Stimulated activated CD8-positive, alpha-beta memory T cell treated with anti-CD3 and anti-CD28 coated beads, Interleukin-12 subunit alpha, Interleukin-12 subunit beta, amount 100 ng/mL, for 1 hour (primary cell): ENCODE results near the gene CCND2.

Source experiments
- DNase-seq: peaks from one replicate; pipeline ENCODE4 v3.0.0-alpha.2; 2020; ENCODE audit warnings: low read depth

Gene CCND2

GRCh38 chr12:4256043-4256826 is 17.3 kb upstream of the CCND2 start:
- no peak for DNase-seq

- DNase-seq, result no peak
Measured at GRCh38 chr12:4257442-4257841, 16.1 kb upstream of the CCND2 start.

DNA sequence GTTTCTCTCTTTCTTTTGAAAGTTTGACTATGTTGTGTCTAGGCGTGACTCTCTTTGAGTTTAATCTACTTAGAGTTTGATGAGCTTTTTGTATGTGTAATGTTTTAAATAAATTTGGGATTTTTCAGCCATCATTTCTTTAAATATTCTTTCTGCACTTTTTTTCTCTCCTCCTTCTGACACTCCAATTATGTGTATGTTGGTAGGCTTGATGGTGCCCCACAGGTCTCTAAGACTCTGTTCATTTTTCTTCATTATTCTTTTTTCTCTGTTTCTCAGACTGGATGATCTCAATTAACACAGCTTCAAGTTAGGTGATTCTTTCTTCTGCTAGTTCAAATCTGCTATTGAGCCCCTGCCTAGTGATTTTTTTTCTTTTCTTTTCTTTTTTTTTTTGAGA is 14.5 kb upstream of the CCND2 start:
- DNase-seq, result no peak

- no peak for DNase-seq
Measured at GRCh38 chr12:4261655-4262054, 11.9 kb upstream of the CCND2 start.

GRCh38 chr12:4265280-4265679 is 8.3 kb upstream of the CCND2 start:
- no peak for DNase-seq

DNA sequence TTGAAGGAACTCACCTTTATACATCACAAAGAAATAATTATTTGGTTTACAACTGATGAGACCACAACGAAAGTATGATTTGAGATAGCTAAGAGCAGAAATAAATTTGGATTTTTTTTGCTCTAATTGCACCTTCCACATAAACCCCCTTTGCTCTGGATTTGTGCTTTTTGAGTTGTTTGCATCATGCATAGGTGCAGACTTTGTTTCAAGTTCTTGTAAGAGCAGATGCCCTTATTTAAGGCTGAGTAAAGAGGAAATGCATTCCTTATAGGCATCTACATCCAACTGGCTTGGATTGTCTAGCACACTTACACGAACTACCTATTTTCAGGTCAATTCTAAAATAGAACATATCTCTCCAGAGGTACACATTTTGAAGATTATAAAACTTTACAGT is 6.6 kb upstream of the CCND2 start:
- no peak for DNase-seq

GRCh38 chr12:4267704-4268328 is 5.7 kb upstream of the CCND2 start:
- DNase-seq, result no peak

- no peak for DNase-seq
Measured at GRCh38 chr12:4268329-4269181, 5.0 kb upstream of the CCND2 start.

DNA sequence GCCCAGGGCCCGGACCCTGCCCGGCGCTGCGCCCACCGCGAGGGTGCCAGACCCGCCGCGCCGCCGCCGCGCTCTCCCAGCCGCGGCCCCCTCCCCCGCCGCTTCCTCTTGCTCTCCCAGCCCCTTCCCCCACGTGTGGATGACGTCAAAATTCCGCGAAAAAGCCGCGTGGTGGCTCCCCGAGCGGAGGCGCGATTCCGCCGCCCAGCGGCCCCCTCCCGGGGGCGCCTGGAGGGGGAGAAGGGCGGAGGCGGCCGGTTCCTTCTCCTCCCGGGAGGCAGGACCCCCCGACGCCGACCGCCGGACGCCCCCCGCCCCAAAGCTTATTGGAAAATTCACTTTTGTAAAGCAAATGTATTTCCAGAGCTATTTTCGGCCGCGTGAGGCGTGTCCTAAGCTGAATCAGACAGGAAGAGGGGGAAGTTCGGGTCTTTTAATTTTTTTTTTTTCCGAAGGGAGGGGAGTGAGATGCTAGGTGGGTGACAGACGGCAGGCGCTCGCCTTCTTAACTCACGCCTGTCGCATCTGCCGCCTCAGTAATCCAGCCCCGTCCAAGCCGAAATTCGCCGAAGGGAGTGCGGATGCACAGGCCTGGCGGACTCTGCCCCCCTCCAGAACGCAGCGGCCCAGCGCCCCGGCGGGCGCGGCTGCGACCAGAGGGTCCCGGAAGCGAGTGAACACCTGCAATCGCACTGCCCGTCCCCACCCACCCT is 4.1 kb upstream of the CCND2 start:
- DNase-seq, result peak; percentile 87

DNA sequence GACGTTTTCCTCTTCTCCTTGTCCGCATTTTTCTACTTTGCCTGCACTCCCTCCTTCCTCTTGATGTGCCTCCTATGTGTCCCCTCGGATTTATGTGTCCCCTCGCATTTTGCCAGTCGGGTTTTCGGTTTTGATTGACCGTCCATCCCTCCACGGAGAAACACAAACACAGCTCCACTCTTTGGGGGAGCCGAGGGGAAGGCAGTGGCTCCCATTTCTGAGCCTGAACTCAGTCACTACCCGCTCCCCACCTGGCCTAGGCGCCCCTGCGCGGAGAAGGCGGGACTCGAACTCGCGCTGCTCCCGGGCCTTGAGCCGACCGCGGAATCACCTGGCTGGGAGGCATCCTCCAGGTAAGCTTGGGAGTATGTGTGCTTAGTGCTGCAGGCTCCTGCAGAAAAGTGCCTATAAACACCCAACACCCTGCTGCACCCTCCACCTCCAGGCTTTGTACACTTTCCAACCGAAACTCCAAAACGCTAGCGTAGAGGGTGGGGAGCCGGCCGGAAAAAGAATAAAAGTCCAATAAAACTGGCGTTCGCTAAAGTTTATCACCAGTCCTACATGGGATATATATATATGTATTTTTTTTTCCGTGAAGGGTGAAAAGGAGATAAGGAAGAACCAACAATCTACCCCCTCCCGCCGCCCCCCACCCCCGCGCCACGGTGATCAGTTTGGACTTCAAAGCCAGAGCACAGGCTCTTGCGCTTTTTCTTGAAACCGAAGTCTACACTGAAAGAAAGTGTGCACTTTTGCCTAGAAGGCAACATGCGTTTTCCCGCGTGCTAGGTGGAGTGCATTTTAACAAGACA is 3.3 kb upstream of the CCND2 start:
- no peak for DNase-seq

DNA sequence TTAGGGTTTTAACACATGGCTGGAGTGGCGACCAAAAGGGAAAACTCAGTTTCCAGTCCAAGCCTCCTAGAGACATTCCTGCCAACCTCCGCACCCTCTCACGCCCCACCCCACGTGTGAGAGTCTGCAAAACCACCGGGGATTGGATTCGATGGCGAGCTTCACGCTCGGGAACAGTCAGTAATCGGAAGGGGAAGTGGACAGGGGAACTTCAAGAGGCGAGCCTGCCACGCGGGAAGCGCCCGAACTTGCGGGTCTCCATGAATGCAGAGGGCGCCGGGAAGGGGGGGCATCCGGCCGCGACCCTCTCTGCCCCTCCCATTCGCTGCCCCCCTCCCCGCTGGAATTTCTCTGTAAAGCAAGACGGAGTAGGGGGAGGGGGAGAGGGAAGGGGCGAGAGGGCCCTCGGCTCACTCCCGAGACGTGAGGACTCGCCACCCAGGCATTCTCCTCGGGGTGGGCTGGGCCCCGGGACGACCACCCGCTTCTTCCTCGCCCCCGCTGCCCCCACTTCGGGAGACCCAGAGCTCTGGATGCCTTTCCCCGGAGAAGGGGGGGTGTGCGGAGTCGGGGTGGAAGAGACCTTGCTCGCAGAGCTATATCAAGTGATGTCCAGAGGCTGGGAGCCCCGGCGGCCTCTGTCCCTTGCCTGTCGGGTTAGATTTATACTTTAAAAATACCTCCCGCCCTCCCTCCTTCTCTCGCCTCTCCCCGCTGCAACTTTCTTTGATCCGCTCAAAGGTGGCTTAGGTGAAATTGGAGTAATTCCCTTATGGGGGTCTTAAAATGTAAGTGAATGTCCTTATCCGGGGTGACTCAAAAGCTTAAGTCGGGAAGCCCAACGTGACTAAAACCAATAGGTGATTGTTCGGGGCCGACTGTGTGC is 2.5 kb upstream of the CCND2 start:
- DNase-seq, result no peak

GRCh38 chr12:4271717-4272423 is 1.7 kb upstream of the CCND2 start:
- DNase-seq, result peak; percentile 75

GRCh38 chr12:4272424-4273272 is 914 bp upstream of the CCND2 start:
- peak; percentile 45 for DNase-seq

- DNase-seq, result no peak
Measured at GRCh38 chr12:4273273-4273651, 300 bp upstream of the CCND2 start.

- no peak for DNase-seq
Measured at GRCh38 chr12:4274396-4275015, 944 bp downstream of the CCND2 start.

DNA sequence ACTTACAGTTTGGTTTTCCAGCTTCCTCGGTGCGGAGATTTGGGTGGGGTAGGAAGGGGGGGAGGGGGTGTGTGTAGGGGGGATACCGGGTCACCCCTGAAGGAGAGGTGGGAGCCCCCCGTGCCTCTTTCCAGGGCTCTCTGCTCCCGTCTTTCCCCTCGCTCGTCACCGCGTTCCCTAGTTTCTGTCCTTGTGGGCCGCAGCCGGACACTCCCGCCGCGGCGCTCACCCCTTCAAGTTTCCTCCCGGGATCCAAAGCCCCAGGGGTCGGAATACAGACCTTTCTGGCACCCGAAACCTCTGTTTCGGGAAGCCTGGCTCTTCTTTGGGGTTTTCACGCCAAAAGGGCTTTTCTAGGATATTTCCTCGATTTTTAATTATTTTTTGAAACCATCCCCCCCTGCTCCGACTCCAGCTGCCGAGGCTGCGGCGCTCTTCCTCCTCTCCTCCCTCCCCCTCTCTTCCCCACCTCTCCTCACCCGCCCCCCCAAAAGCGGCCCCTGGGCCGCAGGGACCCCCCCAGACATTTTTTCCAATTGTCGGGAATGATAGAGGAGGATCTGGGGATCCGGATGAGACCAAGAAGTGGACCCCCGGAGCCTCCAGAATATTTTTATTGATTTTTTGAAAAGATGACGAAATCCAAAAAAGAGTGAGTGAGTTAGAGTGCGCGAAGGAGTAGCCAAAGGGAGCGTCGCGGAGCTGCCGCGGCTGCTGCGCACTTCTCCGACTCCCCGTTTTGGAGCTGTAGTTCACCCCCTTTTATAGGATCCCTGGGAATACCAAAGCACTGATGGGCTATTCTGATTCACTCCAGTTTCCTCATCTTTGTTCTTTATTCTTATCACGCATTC is 1.7 kb downstream of the CCND2 start:
- no peak for DNase-seq

DNA sequence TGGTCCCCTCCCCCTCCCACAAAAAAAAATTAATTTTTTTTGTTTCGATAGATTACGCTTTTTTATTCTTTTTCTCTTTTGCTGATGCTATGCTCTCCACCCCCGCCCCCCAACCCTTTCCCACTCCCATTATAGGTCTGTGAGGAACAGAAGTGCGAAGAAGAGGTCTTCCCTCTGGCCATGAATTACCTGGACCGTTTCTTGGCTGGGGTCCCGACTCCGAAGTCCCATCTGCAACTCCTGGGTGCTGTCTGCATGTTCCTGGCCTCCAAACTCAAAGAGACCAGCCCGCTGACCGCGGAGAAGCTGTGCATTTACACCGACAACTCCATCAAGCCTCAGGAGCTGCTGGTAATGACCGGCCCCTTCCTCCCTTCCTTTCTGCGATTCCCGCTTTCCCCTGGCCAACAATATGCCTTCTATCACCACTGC is 2.3 kb downstream of the CCND2 start:
- no peak for DNase-seq
